HCT116 (cell line): ENCODE data around the gene FANK1.

ENCODE experiments used
- CTCF ChIP-seq, 3 experiments: fragments of 200-600 bp in 1 of 3; sonication (generic) in 1 of 3; IDR thresholded peaks in 2 of 3; conservative IDR thresholded peaks in 1 of 3; 2 replicates each; pipeline ENCODE4 v1.5.1; 2012 to 2017; ENCODE audit warnings: low read depth in 2 of 3, low read length in 2 of 3, antibody characterized with exemption in 1 of 3, borderline replicate concordance in 1 of 3, control low read depth in 1 of 3, mild to moderate bottlenecking in 1 of 3, mixed read lengths in 1 of 3, mixed run types in 1 of 3, moderate library complexity in 1 of 3; ENCODE audit not compliant: insufficient read depth in 1 of 3
- SIN3A ChIP-seq: IDR thresholded peaks from 2 replicates; pipeline ENCODE4 v1.6.1; 2012; ENCODE audit warnings: low read depth

DNA sequence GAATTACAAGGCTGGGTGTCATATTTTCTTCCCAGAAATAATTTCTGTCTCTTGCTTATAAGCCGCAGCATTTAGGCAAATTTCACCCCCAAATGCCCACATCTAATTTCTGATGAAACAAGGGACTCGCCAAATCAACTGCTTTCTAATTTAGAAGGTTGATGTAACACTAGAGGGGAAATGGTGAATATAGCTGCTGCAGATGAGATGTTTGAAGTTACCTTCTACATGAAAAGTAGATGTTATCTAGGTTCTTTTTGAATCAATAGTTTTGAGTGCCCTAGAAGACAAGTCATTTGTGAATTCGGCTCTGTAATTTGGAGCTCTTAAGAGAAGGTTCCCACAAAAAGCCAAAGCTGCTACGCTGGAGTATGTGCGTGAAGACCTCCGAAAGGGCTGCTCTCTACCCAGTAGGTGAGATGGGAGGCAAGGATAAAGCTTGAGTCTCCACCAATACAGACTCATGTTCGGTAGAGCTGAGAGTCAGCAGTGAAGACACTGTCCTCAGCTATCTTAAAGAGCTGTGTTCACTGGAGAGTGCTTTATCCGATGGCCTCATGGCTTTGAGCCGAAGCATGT is 99.5 kb downstream of the FANK1 start:
- TF ChIP-seq CTCF (IDR thresholded peaks at IDR 0.05 in 2 of 3, conservative IDR thresholded peaks at IDR 0.05 in 1 of 3; ENCODE audit: borderline replicate concordance in 1 of 3, insufficient read depth in 1 of 3, low read depth in 2 of 3, low read length in 2 of 3) = no peak
- TF ChIP-seq SIN3A = no peak
